ENCODE data around the gene HNRNPA0.
"Not testable (repeated sequence)": the region's sequence is repeated elsewhere in the genome, so short reads cannot be mapped to it uniquely, and the experiment has no call there.

HNRNPA0 gene

GRCh38 chr5:137754188-137754960 lies at the start of gene HNRNPA0:
Gene HNRNPA0, minus strand, starts transcription at chr5:137754363. Its CDS starts 297 bp downstream, at chr5:137754066.
- DNase-seq (ENCODE audit: low read depth in 2 of 2), result peak; percentile 92 to 93

- no peak for DNase-seq (ENCODE audit: low read depth in 2 of 2)
Measured at GRCh38 chr5:137802282-137803210, 48.4 kb upstream of the HNRNPA0 start.

GRCh38 chr5:137800700-137801411 lies 46.7 kb upstream of the HNRNPA0 start:
- DNase-seq (ENCODE audit: low read depth in 2 of 2), result no peak

- DNase-seq (ENCODE audit: low read depth in 2 of 2), result no peak
Measured at GRCh38 chr5:137796279-137796678, 42.1 kb upstream of the HNRNPA0 start.

- DNase-seq (ENCODE audit: low read depth in 2 of 2), result no peak
Measured at GRCh38 chr5:137794863-137795262, 40.7 kb upstream of the HNRNPA0 start.

GRCh38 chr5:137792303-137792702 lies 38.1 kb upstream of the HNRNPA0 start:
- no peak for DNase-seq (ENCODE audit: low read depth in 2 of 2)

- no peak for DNase-seq (ENCODE audit: low read depth in 2 of 2)
Measured at GRCh38 chr5:137791799-137792198, 37.6 kb upstream of the HNRNPA0 start.

- no peak for DNase-seq (ENCODE audit: low read depth in 2 of 2)
Measured at GRCh38 chr5:137791387-137791786, 37.2 kb upstream of the HNRNPA0 start.

GRCh38 chr5:137788560-137788959 lies 34.4 kb upstream of the HNRNPA0 start:
- not testable (repeated sequence) for DNase-seq (ENCODE audit: low read depth in 2 of 2)

GRCh38 chr5:137782984-137783536 lies 28.9 kb upstream of the HNRNPA0 start:
- DNase-seq (ENCODE audit: low read depth in 2 of 2), result no peak

GRCh38 chr5:137782055-137782454 lies 27.9 kb upstream of the HNRNPA0 start:
- no peak for DNase-seq (ENCODE audit: low read depth in 2 of 2)

- no peak for DNase-seq (ENCODE audit: low read depth in 2 of 2)
Measured at GRCh38 chr5:137778772-137779564, 24.8 kb upstream of the HNRNPA0 start.

GRCh38 chr5:137767937-137768336 lies 13.8 kb upstream of the HNRNPA0 start:
- DNase-seq (ENCODE audit: low read depth in 2 of 2), result not testable (repeated sequence)

- no peak for DNase-seq (ENCODE audit: low read depth in 2 of 2)
Measured at GRCh38 chr5:137761566-137761965, 7.4 kb upstream of the HNRNPA0 start.

GRCh38 chr5:137760719-137761516 lies 6.8 kb upstream of the HNRNPA0 start:
- no peak for DNase-seq (ENCODE audit: low read depth in 2 of 2)

GRCh38 chr5:137760294-137760693 lies 6.1 kb upstream of the HNRNPA0 start:
- DNase-seq (ENCODE audit: low read depth in 2 of 2), result no peak

GRCh38 chr5:137758715-137759306 lies 4.6 kb upstream of the HNRNPA0 start:
- no peak for DNase-seq (ENCODE audit: low read depth in 2 of 2)

GRCh38 chr5:137758121-137758520 lies 4.0 kb upstream of the HNRNPA0 start:
- no peak for DNase-seq (ENCODE audit: low read depth in 2 of 2)

GRCh38 chr5:137757634-137758033 lies 3.5 kb upstream of the HNRNPA0 start:
- no peak for DNase-seq (ENCODE audit: low read depth in 2 of 2)

Measured in activated CD4-positive, alpha-beta T cell treated with anti-CD3 and anti-CD28 coated beads for 24 hours (primary cell).